NT2/D1 (cell line): ENCODE data around the gene FAM222B.

ENCODE experiments used
- SUZ12 ChIP-seq: IDR thresholded peaks from 2 replicates; pipeline ENCODE4 v1.6.1; 2011; ENCODE audit not compliant: insufficient read length, insufficient read depth; ENCODE audit errors: extremely low read depth
- ZNF274 ChIP-seq: IDR thresholded peaks from 2 replicates; pipeline ENCODE4 v1.6.1; 2011; ENCODE audit warnings: mild to moderate bottlenecking, low read depth, low read length

- TF ChIP-seq ZNF274, result no peak
- no peak for TF ChIP-seq SUZ12
These were observed 123.6 kb downstream of the FAM222B start for GRCh38 chr17:28719021-28719433.
